BLaER1 (cell line): Measurements from ENCODE around the gene RTP2.
"Not testable (repeated sequence)": the region's sequence is repeated elsewhere in the genome, so short reads cannot be mapped to it uniquely, and the experiment has no call there.

Experiments used
- H3K27ac ChIP-seq: shearing (Covaris generic); formaldehyde crosslinking; 2 replicates; pipeline ENCODE4 v1.8.1; 2022
- H3K27me3 ChIP-seq: shearing (Covaris generic); formaldehyde crosslinking; 2 replicates; pipeline ENCODE4 v1.8.1; 2022
- H3K36me3 ChIP-seq: shearing (Covaris generic); formaldehyde crosslinking; 2 replicates; pipeline ENCODE4 v1.8.1; 2022
- H3K4me1 ChIP-seq: shearing (Covaris generic); formaldehyde crosslinking; 2 replicates; pipeline ENCODE4 v1.8.1; 2022
- H3K4me2 ChIP-seq: shearing (Covaris generic); formaldehyde crosslinking; 2 replicates; pipeline ENCODE4 v1.8.1; 2022
- H3K4me3 ChIP-seq: shearing (Covaris generic); formaldehyde crosslinking; 2 replicates; pipeline ENCODE4 v1.8.1; 2022
- H3K9ac ChIP-seq: shearing (Covaris generic); formaldehyde crosslinking; 2 replicates; pipeline ENCODE4 v1.8.1; 2022
- H3K9me3 ChIP-seq: shearing (Covaris generic); formaldehyde crosslinking; 2 replicates; pipeline ENCODE4 v1.8.1; 2022
- H4K20me1 ChIP-seq: shearing (Covaris generic); formaldehyde crosslinking; 2 replicates; pipeline ENCODE4 v1.8.1; 2022
- Cebpa-rat ChIP-seq: shearing (Covaris generic); IDR thresholded peaks from 2 replicates; pipeline ENCODE4 v1.8.1; 2022

RTP2 gene

DNA sequence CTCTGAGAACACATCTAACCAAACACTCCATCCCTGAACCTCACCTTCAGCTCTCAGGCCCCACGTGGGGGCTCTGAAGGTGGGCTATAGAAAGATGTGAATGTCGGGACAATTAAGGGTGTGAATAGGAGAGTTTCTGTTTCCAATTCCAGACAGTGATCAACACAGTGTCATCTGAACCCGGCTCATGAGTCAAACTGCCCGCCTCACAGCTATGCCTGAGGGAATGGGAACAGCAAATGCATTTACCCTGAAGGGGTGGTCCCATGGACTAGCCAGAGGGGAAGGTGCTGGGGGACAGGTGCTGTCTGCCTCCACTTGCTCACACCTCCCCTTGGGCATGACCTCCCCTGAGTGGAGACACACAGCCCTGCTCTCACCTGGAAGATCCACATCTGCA is 6.3 kb downstream of the RTP2 start:
- H3K4me3 ChIP-seq = no peak overlapping the region
- no peaks in the 10 kb centered on the region for H4K20me1 ChIP-seq
- no peaks in the 10 kb centered on the region for H3K27me3 ChIP-seq
- H3K27ac ChIP-seq = no peak overlapping the region
- no peaks in the 10 kb centered on the region for H3K9me3 ChIP-seq
- no peak overlapping the region for H3K4me2 ChIP-seq
- H3K9ac ChIP-seq = no peak overlapping the region
- H3K36me3 ChIP-seq = no peaks in the 10 kb centered on the region
- TF ChIP-seq Cebpa-rat = no peak
- no peaks in the 10 kb centered on the region; the same call in 1 of the 2 replicates for H3K4me1 ChIP-seq

DNA sequence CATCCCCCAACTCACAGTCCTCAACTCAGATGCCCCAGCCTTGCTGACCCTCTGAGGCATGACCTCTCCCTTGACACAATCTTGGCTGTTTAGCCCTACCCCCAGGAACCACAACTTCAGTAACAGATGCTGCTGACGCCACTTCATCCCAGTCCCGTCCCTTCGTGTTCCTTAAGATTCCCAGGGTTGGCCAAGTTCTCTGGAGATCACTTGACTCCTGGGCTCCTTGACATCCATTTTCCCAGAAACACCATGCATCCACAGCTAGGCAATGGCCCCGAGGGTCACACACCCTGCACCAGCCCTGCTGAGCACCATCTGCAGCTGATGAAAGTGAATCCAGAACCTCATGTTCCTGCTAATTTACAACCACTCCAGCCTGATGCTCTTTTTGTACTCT is 6.9 kb downstream of the RTP2 start:
- TF ChIP-seq Cebpa-rat = no peak
- no peaks in the 10 kb centered on the region; the same call in 1 of the 2 replicates for H3K4me1 ChIP-seq
- H3K9ac ChIP-seq = no peak overlapping the region
- H3K4me2 ChIP-seq = peak overlapping the region; percentile 17
- no peaks in the 10 kb centered on the region for H4K20me1 ChIP-seq
- no peaks in the 10 kb centered on the region for H3K9me3 ChIP-seq
- no peaks in the 10 kb centered on the region for H3K36me3 ChIP-seq
- no peak overlapping the region for H3K4me3 ChIP-seq
- no peak overlapping the region for H3K27ac ChIP-seq
- H3K27me3 ChIP-seq = no peaks in the 10 kb centered on the region

GRCh38 chr3:187694801-187695200 is 7.6 kb downstream of the RTP2 start:
- Histone ChIP-seq H3K4me2 (no peak overlapping the region), H3K4me1 (no peaks in the 10 kb centered on the region; the same call in 1 of the 2 replicates), H3K9me3 (no peaks in the 10 kb centered on the region), H3K36me3 (no peaks in the 10 kb centered on the region), H3K4me3 (no peak overlapping the region), H4K20me1 (no peaks in the 10 kb centered on the region), H3K27me3 (no peaks in the 10 kb centered on the region), H3K9ac (no peak overlapping the region), H3K27ac (no peak overlapping the region)
- TF ChIP-seq Cebpa-rat = no peak

DNA sequence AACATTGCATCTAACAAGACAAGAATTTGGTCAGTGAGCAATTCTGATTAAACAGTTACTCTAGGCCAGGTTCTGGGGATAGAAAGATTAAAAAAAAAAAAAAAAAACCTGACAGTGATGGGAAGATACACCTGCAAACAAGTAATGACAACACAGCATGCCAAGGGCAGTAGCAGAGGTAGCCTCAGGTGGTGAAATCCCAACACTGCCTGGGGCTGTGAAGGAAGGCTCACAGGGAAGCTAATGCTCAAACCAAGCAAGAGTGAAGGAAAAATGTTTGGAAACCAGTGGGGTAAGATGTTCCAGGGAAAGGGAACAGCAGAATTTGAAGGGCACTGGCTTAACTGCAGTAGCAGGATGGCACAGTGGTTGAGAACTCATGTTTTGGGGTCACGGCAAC is 8.9 kb downstream of the RTP2 start:
- Histone ChIP-seq H3K4me3 (no peak overlapping the region), H3K4me2 (no peak overlapping the region), H3K27me3 (no peaks in the 10 kb centered on the region), H3K9ac (no peak overlapping the region), H4K20me1 (no peaks in the 10 kb centered on the region), H3K9me3 (no peaks in the 10 kb centered on the region), H3K36me3 (no peaks in the 10 kb centered on the region), H3K4me1 (no peaks in the 10 kb centered on the region; the same call in 1 of the 2 replicates), H3K27ac (no peak overlapping the region)
- TF ChIP-seq Cebpa-rat = no peak

DNA sequence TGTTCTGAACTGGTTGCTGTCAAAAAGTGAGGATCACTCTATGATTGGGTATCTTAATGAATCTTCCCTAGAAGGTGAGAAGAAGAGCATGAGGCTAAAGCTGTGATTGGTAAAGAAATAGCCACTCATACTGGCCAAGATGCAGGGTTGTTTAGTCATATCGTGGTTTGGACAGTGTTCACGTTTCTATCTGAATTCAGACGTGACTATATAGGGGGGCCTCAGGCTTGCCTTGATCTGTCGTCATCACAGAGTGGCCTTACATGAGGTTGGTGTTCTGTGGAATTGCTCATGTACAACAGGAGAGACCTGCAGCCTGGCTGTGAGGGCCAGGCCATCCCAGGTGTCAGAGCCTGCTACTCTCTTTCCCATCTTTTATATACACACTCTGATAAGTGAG is 12.4 kb downstream of the RTP2 start:
- H3K4me2 ChIP-seq = no peak overlapping the region
- H3K27ac ChIP-seq = no peak overlapping the region
- TF ChIP-seq Cebpa-rat = no peak
- no peak overlapping the region for H3K4me3 ChIP-seq
- no peaks in the 10 kb centered on the region for H3K27me3 ChIP-seq
- H3K9me3 ChIP-seq = peaks cover 22% of the 10 kb centered on the region
- H3K9ac ChIP-seq = no peak overlapping the region
- H4K20me1 ChIP-seq = no peaks in the 10 kb centered on the region
- no peaks in the 10 kb centered on the region for H3K4me1 ChIP-seq
- H3K36me3 ChIP-seq = no peaks in the 10 kb centered on the region

- no peak overlapping the region for H3K4me2 ChIP-seq
- no peaks in the 10 kb centered on the region for H3K27me3 ChIP-seq
- H4K20me1 ChIP-seq = no peaks in the 10 kb centered on the region
- no peak for TF ChIP-seq Cebpa-rat
- H3K9ac ChIP-seq = no peak overlapping the region
- peaks cover 22% of the 10 kb centered on the region for H3K9me3 ChIP-seq
- no peak overlapping the region for H3K27ac ChIP-seq
- no peak overlapping the region for H3K4me3 ChIP-seq
- H3K4me1 ChIP-seq = no peaks in the 10 kb centered on the region
- H3K36me3 ChIP-seq = no peaks in the 10 kb centered on the region
These were observed 15.6 kb downstream of the RTP2 start for GRCh38 chr3:187686621-187687273.

GRCh38 chr3:187685948-187686347 is 16.4 kb downstream of the RTP2 start:
- no peak overlapping the region for H3K4me2 ChIP-seq
- H3K4me1 ChIP-seq = no peaks in the 10 kb centered on the region
- no peaks in the 10 kb centered on the region for H4K20me1 ChIP-seq
- H3K9me3 ChIP-seq = peaks cover 22% of the 10 kb centered on the region
- H3K27ac ChIP-seq = no peak overlapping the region
- H3K9ac ChIP-seq = no peak overlapping the region
- no peak overlapping the region for H3K4me3 ChIP-seq
- H3K27me3 ChIP-seq = no peaks in the 10 kb centered on the region
- no peak for TF ChIP-seq Cebpa-rat
- H3K36me3 ChIP-seq = no peaks in the 10 kb centered on the region

- no peaks in the 10 kb centered on the region for H3K36me3 ChIP-seq
- no peak for TF ChIP-seq Cebpa-rat
- H3K27me3 ChIP-seq = no peaks in the 10 kb centered on the region
- no peak overlapping the region for H3K4me2 ChIP-seq
- H3K27ac ChIP-seq = no peak overlapping the region
- no peak overlapping the region for H3K9ac ChIP-seq
- no peak overlapping the region for H3K4me3 ChIP-seq
- H4K20me1 ChIP-seq = no peaks in the 10 kb centered on the region
- H3K4me1 ChIP-seq = no peaks in the 10 kb centered on the region
- peaks cover 22% of the 10 kb centered on the region for H3K9me3 ChIP-seq
These were observed 17.5 kb downstream of the RTP2 start for GRCh38 chr3:187684880-187685279.

GRCh38 chr3:187684444-187684843 is 17.9 kb downstream of the RTP2 start:
- Histone ChIP-seq H4K20me1 (no peaks in the 10 kb centered on the region), H3K27ac (no peak overlapping the region), H3K4me3 (no peak overlapping the region), H3K9me3 (peaks cover 22% of the 10 kb centered on the region), H3K4me2 (no peak overlapping the region), H3K4me1 (no peaks in the 10 kb centered on the region), H3K36me3 (no peaks in the 10 kb centered on the region), H3K9ac (no peak overlapping the region), H3K27me3 (no peaks in the 10 kb centered on the region)
- no peak for TF ChIP-seq Cebpa-rat

DNA sequence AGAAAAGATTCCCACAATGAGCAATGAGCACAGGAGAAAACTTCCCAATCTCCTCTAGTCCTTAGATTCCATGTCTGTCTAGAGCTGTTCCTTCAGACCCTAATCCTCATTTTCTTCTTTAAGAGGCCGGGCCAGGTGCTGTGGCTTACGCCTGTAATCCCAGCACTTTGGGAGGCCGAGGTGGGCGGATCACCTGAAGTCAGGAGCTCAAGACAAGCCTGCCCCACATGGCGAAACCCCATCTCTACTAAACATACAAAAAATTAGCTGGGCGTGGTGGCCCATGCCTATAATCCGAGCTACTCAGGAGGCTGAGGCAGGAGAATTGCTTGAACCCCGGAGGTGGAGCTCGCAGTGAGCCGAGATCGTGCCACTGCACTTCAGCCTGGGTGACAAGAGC is 20.6 kb downstream of the RTP2 start:
- not testable (repeated sequence) for H3K4me3 ChIP-seq, H3K4me1 ChIP-seq, H3K4me2 ChIP-seq, H3K27ac ChIP-seq, H3K9ac ChIP-seq, H3K36me3 ChIP-seq, H4K20me1 ChIP-seq, H3K27me3 ChIP-seq
- peaks cover 17% of the 10 kb centered on the region for H3K9me3 ChIP-seq
